Activated CD8-positive, alpha-beta memory T cell treated with anti-CD3 and anti-CD28 coated beads for 48 hours (primary cell): ENCODE data around the gene TBX15.

ENCODE experiments used
- DNase-seq, 3 experiments: peaks; one replicate each; pipeline ENCODE4 v3.0.0-alpha.2; 2020; ENCODE audit warnings: low read depth in 2 of 3, low spot score in 2 of 3

The TBX15 gene

DNA sequence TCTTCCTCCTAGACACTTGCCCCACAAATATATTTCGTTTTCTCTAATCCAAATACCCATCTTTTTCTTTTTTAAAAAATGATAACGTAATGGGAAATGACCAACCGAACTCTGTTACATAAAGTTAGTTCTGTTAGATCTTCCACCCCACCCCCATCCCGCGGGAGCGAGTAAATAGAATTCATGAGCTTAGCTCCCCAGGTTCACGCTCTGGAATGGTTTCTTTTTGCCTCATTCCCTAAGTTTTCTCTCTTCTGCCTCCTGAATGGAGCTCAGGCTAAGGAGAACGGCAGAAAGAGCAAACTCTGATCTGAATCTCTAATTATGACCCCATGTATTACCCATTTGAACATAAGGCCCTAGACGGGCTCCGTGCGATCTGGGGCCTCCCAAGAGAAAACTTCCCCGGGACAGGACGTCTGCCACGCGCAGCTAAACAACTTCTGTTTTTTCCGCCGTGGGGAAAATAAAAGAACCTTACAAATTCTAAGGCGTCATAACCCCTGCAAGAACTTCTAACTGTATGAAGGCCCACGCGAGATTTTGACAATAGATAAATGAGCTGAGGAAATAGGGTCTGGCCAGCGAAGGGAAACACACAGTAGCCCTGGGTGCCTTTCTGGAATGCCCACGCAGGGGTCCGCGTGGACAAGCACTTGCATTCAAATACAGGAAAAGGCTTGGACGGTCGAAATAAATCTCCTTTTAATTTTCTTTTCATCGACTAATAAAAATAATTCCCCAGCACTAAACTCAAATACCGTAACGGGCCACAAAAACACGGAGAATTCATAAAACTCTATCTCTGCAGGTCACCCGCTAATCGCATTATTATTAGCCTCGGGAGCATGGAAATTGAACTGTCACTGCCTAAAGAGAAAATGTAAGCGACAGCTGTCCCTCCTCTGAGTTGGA lies 2.2 kb downstream of the TBX15 start:
- no peak for DNase-seq

DNA sequence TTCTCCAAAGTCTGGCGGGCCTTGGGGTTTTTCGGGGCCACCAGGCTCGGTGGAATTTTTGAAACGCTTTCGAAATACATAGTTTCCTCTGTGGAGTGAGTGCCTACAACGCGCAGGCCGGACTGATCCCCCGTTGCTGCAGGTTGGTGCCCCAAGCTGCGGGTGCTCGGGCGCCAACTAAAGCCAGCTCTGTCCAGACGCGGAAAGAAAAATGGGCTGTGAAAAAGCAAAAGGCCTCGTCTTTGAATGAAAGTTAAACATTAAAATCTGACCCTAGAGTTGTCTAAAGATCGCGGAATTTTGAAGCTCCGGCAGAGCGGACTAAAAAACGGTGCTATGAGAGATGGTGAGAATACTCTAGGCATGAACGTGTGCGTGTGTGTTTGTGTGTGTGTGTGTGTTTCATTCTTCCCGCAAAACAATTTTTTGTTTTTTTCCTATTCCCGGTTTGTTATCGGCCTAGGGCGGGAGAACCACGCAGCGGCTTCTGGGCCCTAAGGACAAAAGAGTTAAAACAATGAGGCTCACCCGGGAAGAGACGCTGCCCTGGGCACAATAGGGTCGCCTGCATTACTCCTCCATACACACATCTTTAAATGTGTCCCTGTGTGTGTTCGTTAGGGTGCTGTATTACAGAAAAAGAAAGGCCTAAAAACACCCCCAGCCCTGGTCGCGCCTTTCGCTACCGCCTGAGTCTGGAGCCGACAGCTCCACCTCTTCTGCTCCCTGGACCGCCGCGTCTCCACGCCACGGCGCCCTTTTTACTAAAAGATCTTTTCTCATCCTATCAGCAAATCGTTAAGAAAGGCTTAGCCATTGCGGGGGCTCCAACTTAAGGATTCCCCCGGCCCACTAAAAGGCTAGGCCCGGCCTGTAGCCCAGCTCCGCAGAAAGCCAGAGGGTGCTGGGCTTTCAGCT lies 3.2 kb downstream of the TBX15 start:
- no peak for DNase-seq

DNA sequence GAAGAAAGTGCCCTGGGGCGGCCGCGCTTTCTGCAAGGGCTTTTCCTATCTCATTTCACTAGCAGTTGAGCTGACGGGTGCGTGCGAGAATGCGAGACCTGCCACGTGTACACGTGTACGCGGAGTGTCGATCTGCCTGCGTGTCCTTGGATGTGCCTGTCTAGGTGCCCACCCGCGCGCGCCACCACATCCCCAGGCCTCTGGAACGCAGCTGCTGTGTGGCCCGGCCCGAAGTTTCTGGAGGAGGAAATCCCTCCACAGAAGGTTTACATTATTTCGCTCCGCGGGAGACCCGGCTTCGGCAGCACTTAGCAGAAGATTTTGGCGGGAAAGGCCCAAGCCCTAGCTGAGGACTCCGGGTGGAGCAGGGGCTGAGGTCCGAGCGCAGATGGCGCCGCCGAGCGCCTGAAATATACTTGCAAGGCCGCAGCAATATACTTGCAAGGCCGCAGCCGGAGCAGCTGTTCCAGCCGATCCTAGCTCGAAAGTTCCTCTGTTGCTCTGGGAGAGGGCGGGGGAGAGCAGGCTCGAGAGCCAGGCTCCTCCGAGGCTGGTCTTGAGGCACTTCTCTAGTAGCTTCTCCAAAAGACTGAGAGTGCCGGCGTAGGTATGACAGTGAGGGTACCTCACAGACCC lies 3.9 kb downstream of the TBX15 start:
- no peak for DNase-seq

DNA sequence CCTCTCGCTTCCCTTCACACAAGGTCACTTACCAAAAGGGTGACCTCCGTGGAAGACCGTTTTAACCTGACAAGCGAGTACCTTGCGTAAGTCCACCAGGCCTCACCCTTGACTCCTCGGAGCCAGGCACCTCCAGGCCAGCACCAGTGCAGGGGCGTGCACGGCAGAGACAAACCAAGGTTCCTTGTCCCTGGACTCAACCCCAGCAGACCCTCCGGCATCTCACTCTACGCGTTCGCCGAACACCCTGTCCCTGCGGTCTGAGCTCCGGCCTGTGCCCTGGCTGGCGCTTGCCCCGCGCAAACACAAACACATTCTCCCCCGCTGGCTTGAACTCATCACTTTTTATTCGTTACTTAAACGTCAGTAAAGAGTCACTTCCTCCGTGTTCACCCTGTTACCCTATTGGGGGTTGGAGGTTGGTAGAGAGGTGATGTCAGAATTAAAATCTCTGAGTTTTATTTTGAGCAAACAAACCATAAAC lies 4.5 kb downstream of the TBX15 start:
- DNase-seq = no peak

DNA sequence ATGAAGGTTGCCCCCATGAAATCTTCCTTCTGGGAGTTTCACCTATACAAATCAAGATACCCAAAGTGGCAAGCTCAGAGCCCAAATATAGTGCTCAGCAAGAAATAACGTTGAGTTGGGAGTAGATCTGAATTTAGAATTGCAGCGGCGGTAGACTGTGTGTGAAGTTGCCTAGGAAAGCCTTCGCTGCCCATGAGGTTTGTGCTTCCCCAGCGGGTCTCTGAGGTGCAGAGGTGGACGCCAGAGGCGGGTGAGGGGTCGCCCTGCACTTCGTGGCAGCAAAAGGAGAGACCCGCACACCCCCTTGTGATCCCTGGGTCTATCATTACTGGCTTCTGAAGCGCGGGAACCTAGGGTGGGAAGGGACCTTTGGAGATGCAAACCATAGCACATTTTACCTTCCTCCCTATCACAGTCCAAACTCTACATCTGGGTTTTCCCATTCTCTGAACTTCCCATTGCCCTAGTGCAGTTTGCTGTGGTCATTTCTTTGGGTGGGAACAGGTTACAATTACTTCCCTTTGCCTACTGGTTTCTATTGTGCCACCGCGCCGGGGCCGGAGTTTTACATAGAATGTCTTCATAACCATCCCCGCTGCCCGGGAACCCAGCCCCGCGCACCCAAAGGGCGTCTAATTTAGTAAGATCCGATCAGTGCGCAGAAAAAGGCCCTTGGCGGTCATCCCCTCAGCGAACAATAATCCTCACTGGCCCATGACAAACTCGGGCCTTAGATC lies 5.2 kb downstream of the TBX15 start:
- no peak for DNase-seq

DNA sequence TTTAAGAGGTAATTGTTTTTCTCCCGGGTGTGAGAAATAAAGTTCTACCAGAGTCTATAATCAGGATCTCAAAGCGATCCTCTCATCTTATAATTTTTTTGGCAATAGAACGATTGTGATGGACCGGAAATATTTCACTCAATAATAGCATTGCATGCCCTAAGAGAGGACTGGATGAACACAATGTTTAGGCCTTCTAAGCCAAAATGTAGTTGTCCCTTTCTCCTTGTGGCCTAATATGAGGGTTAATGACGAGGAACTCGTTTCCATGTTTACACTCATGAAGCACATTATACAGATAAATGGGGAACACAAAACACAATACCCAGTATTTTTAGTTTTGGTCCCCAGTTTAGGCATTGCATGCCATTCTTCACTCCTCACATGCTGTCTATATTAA lies 5.9 kb downstream of the TBX15 start:
- DNase-seq = no peak

DNA sequence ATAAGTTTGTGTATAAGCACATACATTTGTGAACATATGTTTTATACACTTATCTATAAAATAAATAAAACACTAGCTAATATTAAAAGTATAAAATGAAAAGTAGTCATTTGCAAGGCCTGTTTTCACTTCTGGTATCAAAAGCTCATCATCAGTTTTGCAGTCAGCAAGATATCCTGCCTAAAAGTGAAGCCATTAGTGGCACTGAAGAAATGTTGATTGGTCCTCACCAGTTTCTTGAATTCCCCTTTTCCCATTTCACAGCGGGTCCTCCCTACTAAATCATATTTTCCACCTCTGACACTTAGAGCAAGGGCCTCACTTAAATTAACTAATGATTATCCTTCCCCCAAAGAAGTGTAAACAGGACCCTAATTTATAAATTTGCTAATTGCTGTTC lies 6.7 kb downstream of the TBX15 start:
- DNase-seq = no peak

DNA sequence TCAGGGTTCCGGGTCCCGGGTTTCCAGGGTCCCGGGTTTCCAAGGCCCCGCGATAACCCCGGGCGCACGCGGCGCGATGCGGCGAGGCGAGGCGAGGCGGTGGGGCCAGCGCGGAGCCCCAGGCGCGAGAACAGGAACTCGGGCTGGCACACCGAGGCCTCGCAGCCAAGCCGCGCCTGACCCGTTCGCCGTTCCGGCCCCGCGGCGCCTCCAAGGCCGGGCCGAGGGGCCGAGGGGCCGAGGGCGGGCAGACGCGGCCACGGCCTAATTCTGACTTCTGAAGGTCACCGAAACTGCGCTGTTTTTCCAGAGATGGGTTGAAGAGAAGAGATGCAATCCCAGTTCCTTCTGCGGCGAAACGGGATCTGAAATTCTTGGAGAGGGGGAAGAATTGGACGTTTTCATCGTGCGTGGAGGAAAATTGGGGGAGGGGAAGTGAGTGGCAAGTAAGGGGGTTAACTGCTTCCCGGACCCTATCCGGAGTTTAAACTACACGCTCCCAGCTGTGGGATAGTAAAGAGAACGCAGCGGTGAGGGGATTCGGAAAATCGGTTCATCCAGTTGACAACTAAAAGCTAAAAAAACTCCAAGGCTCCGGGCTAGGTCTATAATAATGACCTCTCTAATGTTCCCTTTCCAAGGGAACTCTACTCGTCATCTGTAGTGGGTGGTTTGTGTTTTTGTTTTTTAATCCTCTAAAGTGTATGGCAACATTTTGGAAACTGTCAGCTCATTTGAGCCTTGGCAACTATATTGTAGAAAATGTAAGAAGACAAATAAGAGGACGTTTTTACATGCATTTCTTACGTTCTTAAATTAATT lies 8.2 kb downstream of the TBX15 start:
- no peak for DNase-seq

DNA sequence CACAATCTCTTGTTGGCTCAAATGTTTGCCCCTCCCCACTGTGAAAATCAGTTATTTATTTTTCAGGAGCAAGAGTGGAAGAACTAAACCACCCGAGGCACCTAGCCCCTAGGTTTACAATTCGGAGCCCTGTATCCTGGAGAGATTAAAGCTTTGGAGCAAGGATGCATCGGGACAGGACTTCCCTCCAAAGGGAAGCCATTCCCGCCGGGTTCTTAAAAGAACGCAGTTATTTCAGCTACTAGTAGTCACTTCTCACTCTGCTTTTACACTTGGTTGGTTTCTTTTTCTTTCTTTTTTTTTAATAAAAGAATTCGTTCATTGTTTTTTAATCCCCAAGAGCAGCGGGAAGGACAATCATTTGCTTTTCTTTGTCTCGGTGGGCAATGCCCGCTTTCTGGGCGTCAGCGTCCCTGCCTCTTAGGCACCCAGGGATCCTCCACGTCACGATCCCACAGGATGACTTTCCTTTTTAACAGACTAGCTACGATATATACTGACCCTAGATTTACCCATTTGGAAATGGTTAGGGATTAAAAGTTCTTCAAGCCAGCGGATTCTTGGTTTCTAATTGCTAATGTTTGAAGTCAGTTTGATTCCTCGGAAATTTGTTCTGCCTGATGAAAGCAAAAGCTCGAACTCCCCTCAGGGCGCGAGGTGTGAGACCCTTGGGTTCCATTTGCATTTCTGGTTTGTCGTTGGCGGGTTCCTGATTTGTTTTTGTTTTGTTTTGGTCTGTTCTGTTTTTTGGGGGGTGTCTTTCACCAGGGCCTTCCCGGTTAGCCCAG lies 9.0 kb downstream of the TBX15 start:
- no peak for DNase-seq

DNA sequence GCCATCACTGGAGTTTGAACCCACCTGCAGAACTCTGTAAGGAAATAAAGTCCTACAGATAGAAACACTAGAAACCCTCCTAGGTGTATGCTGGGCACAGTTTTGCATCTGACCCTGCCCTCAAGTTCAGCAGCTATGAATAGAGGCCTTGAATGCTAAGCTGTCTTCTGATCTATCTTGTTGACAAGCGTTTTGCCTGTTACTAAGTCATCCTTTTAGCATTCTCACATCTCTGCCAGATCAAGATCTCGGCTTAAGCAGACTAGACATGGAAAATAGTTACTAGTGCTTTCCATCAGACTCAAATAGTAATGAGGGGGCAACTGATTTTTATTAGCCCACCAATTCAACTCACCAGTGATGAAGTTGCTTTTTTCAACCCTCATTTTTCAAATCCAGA lies 10.5 kb downstream of the TBX15 start:
- DNase-seq = no peak

DNA sequence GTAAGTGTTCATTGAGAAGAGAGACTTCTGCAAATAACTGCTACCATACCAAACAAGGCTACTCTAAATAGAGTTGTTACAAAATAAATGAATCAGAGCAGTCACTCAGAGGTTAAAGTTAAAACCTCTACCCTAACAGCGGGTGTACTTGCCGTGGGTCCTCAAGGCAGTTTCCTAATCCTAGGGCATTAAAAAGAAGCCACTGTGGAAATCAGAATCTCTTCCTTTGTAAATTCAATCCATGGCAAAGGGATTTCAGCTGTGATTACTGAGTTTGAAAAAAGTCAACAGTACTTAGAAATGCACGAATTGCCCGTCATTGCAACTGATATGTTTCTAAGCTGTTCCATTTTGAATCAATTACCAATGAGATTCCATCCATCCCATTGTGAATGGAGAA lies 13.5 kb downstream of the TBX15 start:
- no peak for DNase-seq

DNA sequence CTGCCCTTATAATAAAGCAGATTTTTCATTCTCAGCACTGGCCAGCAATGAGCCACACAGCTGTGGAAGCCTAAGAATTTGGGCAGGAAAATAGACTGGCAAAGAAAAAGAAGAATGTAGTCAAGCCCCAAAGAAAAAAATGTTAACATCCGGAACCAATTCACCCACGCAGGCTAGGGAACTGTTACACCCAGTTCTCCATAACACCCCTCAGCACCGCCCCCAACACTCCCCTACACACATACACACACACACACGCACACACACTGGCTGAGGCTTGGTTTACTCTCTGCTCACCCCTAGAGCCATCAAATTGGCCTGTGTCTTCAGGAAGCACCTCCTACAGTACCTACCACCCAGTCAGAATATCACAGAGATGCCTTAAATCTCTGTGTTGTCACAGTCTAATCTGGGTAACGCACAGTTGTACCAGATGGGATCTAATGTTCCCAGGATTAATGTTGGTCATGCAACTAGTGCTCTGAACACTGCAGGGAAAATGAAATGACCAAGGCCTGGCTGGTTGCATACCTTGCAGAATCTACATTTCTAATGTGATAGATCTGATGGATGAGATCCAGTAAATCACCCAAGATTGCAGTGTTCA lies 14.5 kb downstream of the TBX15 start:
- DNase-seq = no peak

DNA sequence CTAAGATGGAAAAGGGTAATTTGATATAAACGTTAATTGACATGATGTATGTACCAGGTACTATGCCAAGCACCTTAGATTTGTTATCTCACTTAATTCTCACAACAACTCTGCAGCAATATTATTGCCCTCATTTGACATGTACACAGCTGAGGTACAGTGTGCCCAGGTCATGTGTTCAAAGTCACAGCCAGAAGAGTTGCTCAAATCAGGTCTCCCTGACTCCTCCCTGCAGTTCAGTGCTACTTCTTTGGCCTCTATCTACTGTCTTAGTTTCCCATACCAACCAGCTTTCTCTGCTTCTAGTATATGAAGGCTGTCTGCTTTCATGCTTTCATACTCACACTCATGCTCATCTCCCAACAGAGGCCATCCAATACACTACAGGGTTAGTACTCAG lies 15.1 kb downstream of the TBX15 start:
- no peak for DNase-seq

DNA sequence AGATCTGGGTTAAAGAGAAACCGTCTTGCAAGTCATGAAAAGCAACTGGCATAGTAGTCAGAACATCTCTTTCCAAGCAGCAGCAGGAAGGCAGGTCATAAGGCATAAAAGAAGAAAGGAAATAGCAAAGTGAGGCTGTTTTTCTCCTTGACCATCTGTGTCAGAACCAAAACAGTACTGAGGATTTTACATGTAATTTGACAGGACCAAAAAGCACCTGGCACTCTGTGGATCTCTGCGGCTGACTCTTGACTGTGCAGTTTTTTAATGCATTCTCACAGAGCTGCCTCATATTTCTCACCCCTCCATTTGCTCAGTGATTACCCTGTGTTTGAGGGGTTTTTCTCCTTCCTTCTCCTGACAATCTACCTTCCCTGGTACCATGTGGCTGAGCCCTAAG lies 17.7 kb downstream of the TBX15 start:
- no peak for DNase-seq

DNA sequence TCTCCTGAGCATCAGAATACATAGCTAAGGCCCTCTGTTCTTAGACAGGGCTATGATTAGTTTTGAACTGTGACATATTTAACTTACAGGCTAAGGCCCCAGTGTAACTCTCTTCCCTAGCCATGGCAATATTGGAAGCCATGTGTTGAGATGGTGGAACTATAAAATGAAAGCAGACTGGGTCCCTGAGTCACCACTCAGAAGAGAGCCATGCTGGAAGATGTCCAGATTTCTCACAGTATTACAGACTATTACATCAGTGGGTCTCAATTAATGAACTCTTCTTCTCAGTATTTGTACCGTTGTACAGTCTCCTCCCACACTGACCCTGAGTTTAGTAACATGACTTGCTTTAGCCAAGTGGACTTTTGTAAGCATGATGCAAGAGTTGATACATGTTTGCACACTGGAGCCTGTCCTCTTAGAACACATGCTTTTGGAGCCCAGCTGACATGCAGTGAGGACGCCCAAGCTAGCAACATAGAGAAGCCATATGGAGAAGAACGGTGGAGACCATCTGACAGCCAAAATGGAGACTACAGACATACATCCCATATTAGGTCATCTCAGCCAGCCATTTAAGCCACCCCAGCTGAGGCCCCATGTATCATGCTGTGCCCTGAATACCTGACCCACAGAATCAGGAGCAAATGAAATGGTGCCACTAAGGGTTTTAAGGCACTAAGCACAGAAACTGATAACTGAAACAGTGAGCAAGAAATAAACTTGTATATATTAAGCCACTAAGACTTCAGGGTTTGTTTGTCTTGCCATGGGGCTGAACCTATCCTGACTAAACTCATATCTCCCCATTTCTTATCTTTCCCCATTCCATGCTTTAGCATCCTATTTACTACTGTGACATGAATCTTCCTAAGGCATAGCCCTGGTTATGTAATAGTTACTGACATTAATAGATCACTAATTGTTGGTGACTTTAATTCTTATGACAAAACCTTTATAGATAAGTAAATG lies 24.4 kb downstream of the TBX15 start:
- DNase-seq = no peak

DNA sequence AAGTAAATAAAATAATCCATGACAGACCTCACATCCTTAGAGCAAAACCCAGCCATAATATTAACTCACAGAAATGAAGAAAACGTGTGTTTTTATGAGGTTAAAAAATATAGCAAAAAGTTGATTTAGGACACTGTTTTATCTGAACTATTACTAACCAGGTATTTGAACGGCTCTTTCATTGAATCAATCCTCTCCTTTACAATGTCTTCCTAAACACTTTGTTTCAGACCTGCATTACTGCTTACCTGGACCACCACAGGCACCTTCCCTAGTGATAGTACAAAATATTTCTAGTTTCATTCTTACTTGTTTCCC lies 25.0 kb downstream of the TBX15 start:
- DNase-seq = no peak

DNA sequence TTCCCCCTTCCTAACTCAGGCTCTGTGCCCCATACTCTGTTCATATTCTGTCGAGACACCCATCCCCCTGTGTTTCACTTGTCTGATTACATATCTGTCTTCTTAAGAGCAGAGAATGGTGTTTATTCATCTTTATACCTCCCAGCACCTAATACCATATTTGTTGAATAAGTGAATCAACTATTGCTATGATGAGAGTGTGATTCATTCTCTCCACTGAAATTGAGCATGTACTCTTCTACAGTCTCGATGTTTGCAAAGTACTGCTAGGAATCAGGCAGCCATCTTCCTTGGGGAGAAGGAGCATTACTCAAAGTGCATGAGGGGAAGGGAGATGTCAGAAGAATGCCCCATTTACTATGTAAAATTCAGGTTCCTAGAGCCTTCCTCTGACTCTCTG lies 27.0 kb downstream of the TBX15 start:
- no peak for DNase-seq
